ENCODE measurements around the gene SORCS3.

GRCh38 chr10:104819731-104820130, 178.6 kb downstream of the SORCS3 start:
- TF ChIP-seq POLR2A (IDR thresholded peaks at IDR 0.05; ENCODE audit: low read depth) (no peak), POLR2AphosphoS5 (IDR thresholded peaks at IDR 0.05) (no peak), CTCF (IDR thresholded peaks at IDR 0.05) (no peak)

Measured in esophagus muscularis mucosa (tissue), 3 donors.